HepG2 (cell line): ENCODE results near the gene CCM2L. TPM values are rescaled to one million over a fixed set of nuclear protein-coding genes. Genes with fewer than 3 reads are reported as not detected.

ENCODE experiments used
- ATAC-seq: fragments of 200-7000 bp; cut with Tn5 transposase; 3 replicates; pipeline ENCODE4 v1.9.1; 2020; ENCODE audit warnings: mild to moderate bottlenecking, moderate library complexity
- BruUV-seq: library from RNA; stranded (reverse); fragments of 400-500 nt; replicated peaks from 2 replicates; lab custom pipeline; 2021; lab: Mats Ljungman, UMichigan
- CTCF ChIA-PET: fragments of 300-600 bp; formaldehyde crosslinking; extraction: SDS; loops from one replicate; lab custom pipeline; 2021; ENCODE audit warnings: low total read pairs, inconsistent platforms, low intra/inter-chr PET ratio; lab: Yijun Ruan, JAX
- POLR2A ChIA-PET: fragments of 350-600 bp; sonication (Branson Sonifier 250); formaldehyde crosslinking; loops from one replicate; lab custom pipeline; 2020; ENCODE audit warnings: antibody characterized with exemption, inconsistent platforms; lab: Yijun Ruan, JAX
- DNase-seq: peaks from one replicate; pipeline ENCODE4 v3.0.0-alpha.2; 2015; ENCODE audit warnings: low spot score
- FAIRE-seq: peaks from 3 replicates; lab custom pipeline; 2011; peaks lifted over from hg19 to GRCh38; lab: Jason Lieb, UNC
- H2AFZ ChIP-seq: one replicate; pipeline ENCODE4 v1.6.1; 2011; ENCODE audit warnings: low read length, inconsistent platforms
- H3K27ac ChIP-seq: fragments of 300-600 bp; 3 replicates; pipeline ENCODE4 v1.8.0; 2011; ENCODE audit warnings: mixed run types, mild to moderate bottlenecking, mixed read lengths, low read length, inconsistent platforms; ENCODE audit not compliant: insufficient read depth; ENCODE audit errors: extremely low read length
- H3K27me3 ChIP-seq, 2 experiments: fragments of 200-600 bp in 1 of 2; 2 replicates in 1 of 2; 3 replicates in 1 of 2; pipeline versions ENCODE4 v1.6.0 to v1.8.0; 2011; ENCODE audit warnings: low read length in 2 of 2, mild to moderate bottlenecking in 2 of 2, moderate library complexity in 2 of 2, inconsistent platforms in 1 of 2; ENCODE audit not compliant: insufficient read depth in 2 of 2, control insufficient read depth in 1 of 2
- H3K36me3 ChIP-seq, 2 experiments: fragments of 200-600 bp in 1 of 2; replicated peaks in 1 of 2; 2 replicates in 1 of 2; 3 replicates in 1 of 2; pipeline versions ENCODE4 v1.5.1 to v1.8.0; 2011; ENCODE audit warnings: low read length in 2 of 2, inconsistent platforms in 1 of 2; ENCODE audit not compliant: insufficient read depth in 2 of 2, control insufficient read depth in 1 of 2
- H3K4me1 ChIP-seq: 2 replicates; pipeline ENCODE4 v1.5.1; 2012; ENCODE audit warnings: low read length, inconsistent platforms; ENCODE audit not compliant: insufficient read depth
- H3K4me2 ChIP-seq: 2 replicates; pipeline ENCODE4 v1.6.0; 2011; ENCODE audit warnings: low read depth, low read length, inconsistent platforms
- H3K4me3 ChIP-seq, 3 experiments: fragments of 200-600 bp in 1 of 3; sonication (generic), shearing (Covaris generic) in 1 of 3; replicated peaks in 1 of 3; 2 replicates each; pipeline ENCODE4 v1.5.1; 2011 to 2016; ENCODE audit warnings: low read length in 3 of 3, inconsistent platforms in 2 of 3, low read depth in 2 of 3, mild to moderate bottlenecking in 2 of 3, control low read depth in 1 of 3, mixed read lengths in 1 of 3; ENCODE audit not compliant: insufficient read depth in 1 of 3
- H3K79me2 ChIP-seq: one replicate; pipeline ENCODE4 v1.6.1; 2011; ENCODE audit warnings: low read length, inconsistent platforms; ENCODE audit not compliant: insufficient read depth
- H3K9ac ChIP-seq: 2 replicates; pipeline ENCODE4 v1.6.0; 2011; ENCODE audit warnings: mild to moderate bottlenecking, low read depth, low read length, inconsistent platforms; ENCODE audit not compliant: insufficient read depth
- H3K9me3 ChIP-seq: 2 replicates; pipeline ENCODE4 v1.5.1; 2012; ENCODE audit warnings: mild to moderate bottlenecking, low read length
- H4K20me1 ChIP-seq: 2 replicates; pipeline ENCODE4 v1.6.0; 2011; ENCODE audit warnings: inconsistent platforms, mild to moderate bottlenecking, low read length, moderate library complexity; ENCODE audit not compliant: insufficient read depth
- ISL2 ChIP-seq: sonication (generic); formaldehyde crosslinking; IDR thresholded peaks from 2 replicates; pipeline ENCODE4 v1.5.0; 2020; ENCODE audit warnings: missing genetic modification reagents
- MTA1 ChIP-seq: sonication (generic); formaldehyde crosslinking; IDR thresholded peaks from 2 replicates; pipeline ENCODE4 v1.4.0; 2020; ENCODE audit warnings: missing genetic modification reagents, mild to moderate bottlenecking, borderline replicate concordance
- SMAD9 ChIP-seq: sonication (generic); formaldehyde crosslinking; IDR thresholded peaks from 2 replicates; pipeline ENCODE4 v1.5.1; 2020; ENCODE audit warnings: mild to moderate bottlenecking, missing genetic modification reagents
- SRF ChIP-seq: IDR thresholded peaks from 2 replicates; pipeline ENCODE4 v1.6.1; 2011; ENCODE audit warnings: mild to moderate bottlenecking, low read depth, low read length, moderate library complexity
- SYNCRIP ChIP-seq: fragments of 200-400 bp; formaldehyde crosslinking; IDR thresholded peaks from 2 replicates; pipeline ENCODE4 v1.6.1; 2018; ENCODE audit warnings: mild to moderate bottlenecking, low read depth, low read length; ENCODE audit not compliant: insufficient read depth
- ZNF329 ChIP-seq: sonication (generic); formaldehyde crosslinking; IDR thresholded peaks from 2 replicates; pipeline ENCODE4 v1.9.0; 2021; ENCODE audit warnings: low read depth, mild to moderate bottlenecking, missing genetic modification reagents
- ZNF776 ChIP-seq: sonication (generic); formaldehyde crosslinking; IDR thresholded peaks from 2 replicates; pipeline ENCODE4 v1.4.0; 2020; ENCODE audit warnings: mild to moderate bottlenecking, missing genetic modification reagents
- WGBS: methylation state at CpG from one replicate; pipeline ENCODE4 v1.1.6; 2017; ENCODE audit warnings: low lambda C conversion rate; 5-methylcytosine and 5-hydroxymethylcytosine counted together
- in situ Hi-C: cut with HindIII; loops from 2 replicates; pipeline ENCODE4 v1.10.0; 2017; ENCODE audit warnings: low pct_unique_long_range_greater_than_20kb; ENCODE audit not compliant: extremely low pct_ligation_motif_present
- intact Hi-C: fragments of 100-400 bp; cut with micrococcal nuclease; formaldehyde crosslinking; loops from one replicate; pipeline ENCODE4 v1.10.0; 2022; ENCODE audit not compliant: unreplicated experiment
- polyA plus RNA-seq, 8 experiments: library from polyadenylated mRNA; depleted of rRNA in 3 of 8; stranded (reverse) in 7 of 8; unstranded in 1 of 8; fragments of >200 nt; fragmentation: Illumina TruSeq in 4 of 8; extraction: Trizol in 4 of 8; gene quantifications; 2 replicates each; pipeline versions ENCODE4 v1.2.1 to v1.2.3, GENCODE V29; 2011 to 2016; ENCODE audit warnings: low read depth in 4 of 8, missing spikeins in 1 of 8, mixed read lengths in 1 of 8; ENCODE audit not compliant: insufficient read depth in 1 of 8
- total RNA-seq, 5 experiments: library from RNA; depleted of rRNA; stranded (reverse); fragments of >200 nt; fragmentation: Illumina TruSeq; extraction: Trizol; gene quantifications; 2 replicates each; pipeline ENCODE4 v1.2.3, GENCODE V29; 2016; ENCODE audit warnings: low read depth in 1 of 5
- TF ChIP-seq, protein P1 (sequence below): sonication (generic); formaldehyde crosslinking; IDR thresholded peaks from 2 replicates; pipeline ENCODE4 v1.4.0; 2020; ENCODE audit warnings: missing genetic modification reagents, borderline replicate concordance

CCM2L gene
- total and polyA plus RNA-seq, 2 of the 13 experiments (the other 11 are each of a cell fraction or from before 2014, with no cell fraction given): 0.15 TPM; not detected in 1

DNA sequence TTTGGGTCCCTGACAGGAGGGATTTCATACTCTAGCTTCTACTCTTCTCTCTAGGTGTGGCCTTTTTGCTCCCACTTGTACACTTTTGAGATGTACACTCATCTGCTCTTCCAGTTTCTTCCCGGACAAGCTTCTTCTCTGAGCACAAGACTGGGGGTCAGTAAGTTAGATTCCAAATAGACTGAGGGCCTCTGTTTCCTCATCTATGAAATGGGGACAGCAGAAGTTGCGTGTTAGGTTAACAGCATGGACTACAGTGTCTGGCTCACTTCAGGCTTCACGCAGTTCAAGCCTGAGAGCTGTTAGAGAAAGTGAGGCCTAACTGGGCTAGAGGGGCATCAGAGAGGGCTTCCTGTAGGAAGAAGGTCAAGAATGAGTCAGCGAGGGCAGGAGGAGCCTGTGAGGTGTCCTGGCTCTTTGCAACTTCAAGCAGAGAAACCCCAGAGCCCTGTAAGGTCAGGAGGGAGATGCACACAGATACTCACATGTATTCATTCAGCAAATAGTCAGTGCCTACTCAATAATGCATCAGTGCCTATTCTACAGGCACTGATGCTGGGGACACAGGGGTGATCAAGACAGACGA is 21.7 kb upstream of the CCM2L start (continued):
- TF ChIP-seq, protein P1, sequence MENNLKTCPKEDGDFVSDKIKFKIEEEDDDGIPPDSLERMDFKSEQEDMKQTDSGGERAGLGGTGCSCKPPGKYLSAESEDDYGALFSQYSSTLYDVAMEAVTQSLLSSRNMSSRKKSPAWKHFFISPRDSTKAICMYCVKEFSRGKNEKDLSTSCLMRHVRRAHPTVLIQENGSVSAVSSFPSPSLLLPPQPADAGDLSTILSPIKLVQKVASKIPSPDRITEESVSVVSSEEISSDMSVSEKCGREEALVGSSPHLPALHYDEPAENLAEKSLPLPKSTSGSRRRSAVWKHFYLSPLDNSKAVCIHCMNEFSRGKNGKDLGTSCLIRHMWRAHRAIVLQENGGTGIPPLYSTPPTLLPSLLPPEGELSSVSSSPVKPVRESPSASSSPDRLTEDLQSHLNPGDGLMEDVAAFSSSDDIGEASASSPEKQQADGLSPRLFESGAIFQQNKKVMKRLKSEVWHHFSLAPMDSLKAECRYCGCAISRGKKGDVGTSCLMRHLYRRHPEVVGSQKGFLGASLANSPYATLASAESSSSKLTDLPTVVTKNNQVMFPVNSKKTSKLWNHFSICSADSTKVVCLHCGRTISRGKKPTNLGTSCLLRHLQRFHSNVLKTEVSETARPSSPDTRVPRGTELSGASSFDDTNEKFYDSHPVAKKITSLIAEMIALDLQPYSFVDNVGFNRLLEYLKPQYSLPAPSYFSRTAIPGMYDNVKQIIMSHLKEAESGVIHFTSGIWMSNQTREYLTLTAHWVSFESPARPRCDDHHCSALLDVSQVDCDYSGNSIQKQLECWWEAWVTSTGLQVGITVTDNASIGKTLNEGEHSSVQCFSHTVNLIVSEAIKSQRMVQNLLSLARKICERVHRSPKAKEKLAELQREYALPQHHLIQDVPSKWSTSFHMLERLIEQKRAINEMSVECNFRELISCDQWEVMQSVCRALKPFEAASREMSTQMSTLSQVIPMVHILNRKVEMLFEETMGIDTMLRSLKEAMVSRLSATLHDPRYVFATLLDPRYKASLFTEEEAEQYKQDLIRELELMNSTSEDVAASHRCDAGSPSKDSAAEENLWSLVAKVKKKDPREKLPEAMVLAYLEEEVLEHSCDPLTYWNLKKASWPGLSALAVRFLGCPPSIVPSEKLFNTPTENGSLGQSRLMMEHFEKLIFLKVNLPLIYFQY (CRISPR knock-in tag): no peak

DNA sequence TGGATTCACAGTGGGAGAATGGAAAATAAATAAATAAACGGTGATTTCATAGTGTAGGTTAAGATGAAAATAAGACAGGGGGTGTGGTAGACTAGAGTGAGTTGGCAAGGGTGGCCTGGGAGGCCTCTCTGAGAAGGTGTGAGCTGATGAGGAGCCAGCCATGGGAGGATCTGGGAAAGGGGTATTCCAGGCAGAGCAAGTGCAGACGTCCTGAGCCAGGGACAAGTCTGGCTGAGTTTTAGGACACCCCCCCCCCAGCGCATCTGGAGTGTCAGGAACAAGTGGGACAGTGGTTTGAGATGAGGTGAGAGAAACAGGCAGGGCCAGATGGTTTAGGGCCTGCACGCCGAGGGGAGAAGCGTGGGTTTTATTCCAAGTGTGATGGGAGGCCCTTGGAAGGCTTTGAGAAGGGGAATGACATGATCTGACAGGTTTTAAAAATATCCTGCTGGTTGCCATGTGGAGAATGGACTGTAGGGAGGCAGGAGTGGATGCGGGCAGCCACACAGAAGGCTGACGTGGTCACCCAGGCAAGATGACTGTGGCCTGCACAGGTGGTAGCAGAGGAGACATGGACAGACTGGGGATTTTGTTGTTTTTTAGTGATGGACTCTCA is 21.1 kb upstream of the CCM2L start:
- H2AFZ ChIP-seq: no peak overlapping the region
- DNase-seq (no peak), FAIRE-seq (no peak), ATAC-seq (no peak)
- ChIA-PET POLR2A (no interaction called here), CTCF (no interaction called here)
- no peak overlapping the region for H3K9ac ChIP-seq
- in situ Hi-C loops (no loop called here), intact Hi-C loops (no loop called here)
- H3K27ac ChIP-seq: no peak overlapping the region
- peaks cover 1 to 27% of the 10 kb centered on the region in 2 experiments; a peak in 4 of 5 replicates for H3K27me3 ChIP-seq
- H3K4me3 ChIP-seq: no peak overlapping the region
- 21% methylated on average over 8 of the region's 8 CpGs for WGBS
- TF ChIP-seq ZNF329 (CRISPR knock-in tag) (no peak), ZNF776 (no peak), SYNCRIP (no peak), SRF (no peak), ISL2 (CRISPR knock-in tag) (no peak), SMAD9 (CRISPR knock-in tag) (no peak), MTA1 (no peak)
- no peaks in the 10 kb centered on the region for H3K4me1 ChIP-seq
- H4K20me1 ChIP-seq: no peaks in the 10 kb centered on the region
- BruUV-seq: no TSS peak
- H3K9me3 ChIP-seq: no peaks in the 10 kb centered on the region
- no peaks in the 10 kb centered on the region for H3K36me3 ChIP-seq
- H3K79me2 ChIP-seq: no peaks in the 10 kb centered on the region
- no peak overlapping the region for H3K4me2 ChIP-seq
